NCI-H1436 treated with DMSO at 0.1 percent for 48 hours (cell line): Measurements from ENCODE around the gene NAA80.
"Not testable (repeated sequence)": the region's sequence is repeated elsewhere in the genome, so short reads cannot be mapped to it uniquely, and the experiment has no call there.

Experiments
- DNase-seq: peaks from one replicate; lab custom pipeline; 2025; lab: John Stamatoyannopoulos, UW

Gene NAA80

GRCh38 chr3:50269460-50269859 lies 29.7 kb downstream of the NAA80 start:
- DNase-seq = no peak

- no peak for DNase-seq
Measured at GRCh38 chr3:50268703-50269451, 30.3 kb downstream of the NAA80 start, which contains the start of gene SEMA3B. SEMA3B (plus strand) TSS chr3:50269147; CDS start chr3:50269241, 94 bp downstream.

- no peak for DNase-seq
Measured at GRCh38 chr3:50268276-50268675, 30.9 kb downstream of the NAA80 start.

DNA sequence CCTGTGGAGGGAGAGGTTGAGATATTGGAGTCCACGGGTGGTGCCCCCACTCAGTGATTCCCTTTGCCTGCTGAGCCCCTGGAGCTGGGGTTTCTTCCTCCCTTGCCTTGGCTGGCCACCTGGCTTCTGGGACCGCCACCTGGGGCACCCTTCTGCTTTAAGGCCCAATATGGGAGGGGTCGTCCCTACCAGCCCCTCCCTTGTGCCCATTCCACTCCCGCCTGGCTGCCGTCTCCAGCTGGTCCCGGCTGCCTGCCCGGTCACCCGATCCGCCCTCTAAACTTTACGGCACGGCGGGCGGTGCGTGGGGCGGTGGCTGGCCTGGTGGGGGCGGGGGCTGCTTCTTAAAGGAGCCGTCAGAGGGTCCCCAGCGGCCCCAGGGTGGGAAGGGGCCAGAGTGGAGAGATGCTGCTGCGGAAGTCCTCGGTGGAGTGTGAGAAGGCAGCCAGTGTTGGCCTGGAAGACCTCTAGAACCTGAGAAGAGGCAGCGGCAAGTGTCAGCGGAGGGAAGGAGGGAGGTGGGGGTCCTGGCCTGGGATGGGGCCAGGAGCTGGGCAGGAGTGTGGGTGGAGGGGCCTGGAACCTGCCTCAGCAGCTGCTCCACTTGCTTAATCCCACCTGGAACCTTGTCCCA lies 31.8 kb downstream of the NAA80 start:
- no peak for DNase-seq

DNA sequence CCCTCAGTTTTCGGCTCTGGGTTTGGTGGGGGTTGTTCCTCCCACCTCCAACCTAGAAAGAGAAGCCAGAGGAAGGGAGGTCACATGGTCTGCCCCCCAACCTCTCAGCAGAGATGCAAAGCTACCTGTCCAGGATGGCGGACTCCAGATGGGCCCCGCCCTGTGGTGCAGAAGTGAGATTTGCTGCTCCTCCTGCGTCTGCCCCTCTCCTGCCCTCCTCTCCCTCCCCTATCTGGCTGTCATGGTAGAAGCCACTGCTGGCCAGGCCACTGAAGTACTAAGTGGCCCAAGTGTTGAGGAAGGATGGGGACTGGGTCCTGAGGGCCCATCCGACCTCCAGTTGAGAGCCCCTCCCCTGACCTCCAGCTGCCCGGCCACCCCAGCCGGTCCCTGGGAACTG lies 32.4 kb downstream of the NAA80 start:
- DNase-seq = no peak

- DNase-seq = no peak
Measured at GRCh38 chr3:50266017-50266416, 33.2 kb downstream of the NAA80 start.

- no peak for DNase-seq
Measured at GRCh38 chr3:50265571-50265970, 33.6 kb downstream of the NAA80 start.

GRCh38 chr3:50264964-50265485 lies 34.2 kb downstream of the NAA80 start:
- DNase-seq = no peak

DNA sequence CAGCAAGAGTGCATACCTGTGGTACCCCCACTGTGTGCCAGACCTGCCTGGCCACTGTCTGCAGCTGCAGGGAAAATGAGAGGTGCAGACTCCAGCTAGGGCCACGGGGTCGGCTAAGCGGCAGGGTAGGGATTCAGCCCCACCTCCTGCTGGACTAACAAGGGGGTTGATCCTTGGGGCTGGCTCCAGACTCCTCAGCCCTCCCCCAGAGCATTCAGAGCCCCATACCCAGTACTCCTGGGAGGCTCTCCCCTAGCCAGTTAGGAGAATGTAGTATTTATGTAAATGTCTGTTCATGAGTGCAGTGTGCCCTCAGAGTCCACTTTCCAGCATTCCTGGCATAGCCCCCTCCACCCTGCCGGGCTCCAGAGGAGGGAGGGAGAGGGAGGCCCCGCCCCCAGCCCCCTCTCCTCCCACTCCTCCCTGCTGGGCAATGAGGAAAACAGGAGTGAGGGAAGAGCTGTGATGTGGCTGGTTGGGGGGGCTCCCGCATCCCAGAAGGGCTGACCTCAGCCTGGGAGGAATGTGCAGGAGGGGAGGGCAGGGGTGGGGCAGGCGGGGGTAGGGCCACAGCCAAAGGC lies 34.7 kb downstream of the NAA80 start:
- no peak for DNase-seq

DNA sequence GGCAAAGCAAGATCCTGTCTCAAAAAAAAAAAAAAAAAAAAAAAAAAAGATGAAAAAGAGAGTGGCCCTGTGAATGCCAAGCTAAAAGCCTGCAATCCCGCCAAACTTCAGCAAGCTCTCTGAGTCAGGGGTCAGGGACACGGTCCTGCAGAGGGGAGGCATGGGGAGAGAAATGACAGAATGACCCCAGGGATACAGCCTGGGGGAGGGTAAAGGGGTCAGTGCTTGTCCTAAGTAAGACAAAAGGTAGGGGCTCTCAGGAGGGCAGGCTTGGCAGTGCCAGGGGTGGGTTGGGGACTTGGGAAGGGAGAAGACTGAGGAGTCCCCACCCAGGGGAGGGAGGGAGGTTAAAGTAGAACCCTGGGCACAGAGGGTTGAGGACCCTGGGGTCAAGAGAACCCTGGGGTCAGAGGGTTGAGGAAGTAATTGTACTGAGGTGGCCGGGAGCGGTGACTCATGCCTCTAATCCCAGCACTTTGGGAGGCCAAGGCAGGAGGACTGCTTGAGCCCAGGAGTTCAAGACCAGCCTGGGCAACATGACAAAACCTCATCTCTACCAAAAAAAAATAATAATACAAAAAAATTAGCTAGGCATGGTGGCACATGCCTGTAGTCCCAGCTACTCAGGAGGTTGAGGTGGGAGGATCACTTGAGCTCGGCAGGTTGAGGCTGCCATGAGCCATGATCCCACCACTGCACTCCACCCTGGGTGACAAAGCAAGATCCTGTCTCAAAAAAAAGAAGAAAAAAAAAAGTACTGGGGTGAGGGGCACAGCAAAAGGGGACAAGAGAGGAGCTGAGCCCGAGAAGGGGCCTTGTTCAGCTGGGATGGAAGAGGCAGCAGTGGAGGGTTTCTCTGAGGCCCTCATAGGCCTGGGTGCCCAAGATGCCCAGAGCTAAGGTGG lies 35.5 kb downstream of the NAA80 start:
- no peak for DNase-seq

GRCh38 chr3:50262778-50263177 lies 36.4 kb downstream of the NAA80 start:
- no peak for DNase-seq

GRCh38 chr3:50262200-50262599 lies 37.0 kb downstream of the NAA80 start:
- not testable (repeated sequence) for DNase-seq

DNA sequence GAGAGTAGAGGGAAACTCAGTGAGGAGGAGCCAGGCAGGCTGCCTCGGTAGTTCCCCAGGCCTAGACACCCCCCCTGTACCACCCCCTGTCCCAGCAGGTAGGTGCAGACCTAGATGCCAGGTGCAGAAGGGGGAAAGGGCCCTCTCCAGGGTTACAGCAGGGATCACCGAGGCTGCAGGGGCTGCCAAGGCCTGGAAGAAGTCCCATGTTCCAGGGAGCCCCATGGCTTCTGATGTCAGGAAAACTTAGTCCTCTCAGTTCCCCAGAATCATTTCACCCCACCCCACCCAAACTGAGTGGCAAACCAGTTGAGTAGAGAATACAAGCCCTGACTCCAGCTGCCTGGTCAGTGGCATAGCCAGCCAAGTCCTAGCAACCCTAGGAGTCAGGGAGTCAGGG lies 37.7 kb downstream of the NAA80 start:
- no peak for DNase-seq

DNA sequence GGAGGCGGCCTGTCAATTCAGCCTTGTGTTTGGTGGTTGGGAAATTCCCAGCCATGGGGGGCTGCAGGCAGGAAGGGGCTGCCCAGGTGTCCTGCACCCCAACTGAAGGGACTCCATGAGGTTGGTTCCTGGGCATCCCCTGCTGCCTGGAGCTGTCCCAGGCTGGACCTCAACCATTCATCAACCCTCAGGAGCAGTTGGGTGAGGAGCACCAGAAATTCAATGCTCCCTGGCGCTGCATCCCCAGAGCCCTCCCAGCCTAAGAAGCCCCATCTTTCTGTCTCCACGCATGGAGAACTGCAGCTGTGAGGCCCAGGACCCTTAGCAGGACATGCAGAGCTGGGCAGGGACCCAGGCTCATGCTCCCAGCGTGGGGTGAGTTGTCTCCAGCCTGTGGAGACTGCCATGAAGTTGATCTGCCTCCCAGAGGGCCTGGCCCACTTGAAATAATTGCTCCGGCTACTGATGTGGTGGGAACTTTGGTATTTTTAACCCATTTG lies 38.2 kb downstream of the NAA80 start:
- no peak for DNase-seq

DNA sequence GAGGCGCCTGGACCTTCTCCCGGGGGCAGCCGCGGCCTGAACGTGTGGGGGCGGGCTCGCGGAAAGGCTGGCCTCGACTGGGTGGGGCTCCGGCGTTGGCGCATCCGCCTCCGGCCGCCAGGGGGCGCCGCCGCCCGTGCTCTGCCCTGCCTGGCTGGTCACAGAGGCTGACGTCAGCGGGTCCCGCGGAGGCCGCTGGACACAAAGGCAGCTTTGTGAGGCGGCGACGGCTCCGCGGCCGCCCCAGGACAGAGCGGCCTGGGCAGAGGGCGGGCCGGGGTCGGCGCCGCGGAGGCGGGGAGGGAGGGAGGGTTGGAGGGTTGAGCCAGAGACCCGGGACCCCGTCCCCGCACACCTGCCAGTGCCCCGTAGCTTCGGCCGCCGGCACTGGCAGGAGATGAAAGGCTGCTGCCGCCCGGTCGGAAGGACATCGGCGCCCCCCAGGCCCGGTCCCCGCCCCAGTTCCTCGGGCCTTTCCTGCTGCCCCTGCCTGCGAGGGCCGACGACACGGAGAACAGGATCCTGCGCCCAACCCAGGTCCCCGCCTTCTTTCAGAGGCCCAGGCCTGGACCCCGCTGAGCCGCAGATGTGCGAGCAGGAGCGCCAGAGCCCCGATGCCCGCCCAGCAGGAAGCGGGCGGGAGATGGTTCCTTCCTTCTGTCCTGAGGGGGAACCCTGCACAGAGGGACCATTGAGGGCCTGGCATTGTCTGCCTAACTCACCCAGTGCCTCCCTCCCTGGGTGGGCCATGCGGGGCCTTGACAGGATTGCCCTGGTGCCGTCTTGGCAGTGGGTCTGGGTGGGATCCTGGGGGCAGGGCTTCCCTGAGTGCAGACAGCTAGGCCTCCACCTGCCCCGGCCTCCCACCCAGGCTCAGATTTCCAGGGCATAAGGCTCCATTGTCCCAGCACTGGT lies 38.9 kb downstream of the NAA80 start:
- DNase-seq = no peak

DNA sequence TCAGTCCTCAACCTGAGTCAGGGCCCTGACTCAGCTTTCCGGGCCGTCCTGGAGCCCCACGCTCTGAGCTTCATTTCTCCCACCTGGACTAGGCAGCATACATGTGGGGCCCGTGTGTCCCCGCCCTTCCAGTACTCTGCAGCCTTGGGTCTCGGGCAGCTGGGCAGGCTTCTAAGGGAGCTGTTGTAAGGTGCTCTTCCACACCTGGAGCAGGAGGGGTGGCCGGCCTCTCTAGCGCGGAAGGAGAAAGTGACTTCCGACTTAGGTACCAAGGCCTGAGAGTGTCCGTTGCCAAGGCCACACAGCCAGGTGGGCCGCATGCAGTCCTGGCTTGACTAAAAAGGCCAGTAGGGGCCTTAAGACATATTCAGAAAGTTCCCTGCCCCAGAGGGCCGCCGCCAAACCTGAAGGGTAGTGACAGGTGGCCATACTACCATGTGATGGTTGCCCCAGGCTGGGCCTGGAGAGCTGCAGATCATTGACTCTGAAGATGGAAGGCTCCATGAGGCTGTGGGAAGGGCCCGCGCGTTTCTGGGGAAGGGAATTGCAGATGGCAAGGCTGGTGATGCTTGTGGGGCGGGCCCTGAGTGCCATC lies 39.7 kb downstream of the NAA80 start:
- DNase-seq = no peak

DNA sequence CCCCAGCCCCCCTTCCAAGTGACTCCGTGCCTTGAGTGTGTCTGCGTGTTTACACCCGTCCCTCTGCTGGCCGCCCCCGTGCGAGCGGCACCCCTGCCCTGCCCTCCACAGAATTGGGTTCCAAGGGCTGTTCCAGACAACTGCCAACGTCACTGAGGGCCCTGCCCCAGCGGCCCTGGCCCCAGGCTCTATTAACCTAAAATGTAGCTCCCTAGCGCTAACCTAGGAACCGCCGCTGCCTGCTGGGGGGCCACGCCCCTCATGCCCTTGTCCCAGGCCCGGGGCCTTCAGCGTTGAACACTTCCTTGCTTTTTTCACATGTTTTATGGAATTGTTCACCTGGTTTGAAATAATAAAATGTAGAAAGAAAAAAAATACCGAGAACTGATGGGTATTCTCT lies 40.2 kb downstream of the NAA80 start:
- DNase-seq = no peak

DNA sequence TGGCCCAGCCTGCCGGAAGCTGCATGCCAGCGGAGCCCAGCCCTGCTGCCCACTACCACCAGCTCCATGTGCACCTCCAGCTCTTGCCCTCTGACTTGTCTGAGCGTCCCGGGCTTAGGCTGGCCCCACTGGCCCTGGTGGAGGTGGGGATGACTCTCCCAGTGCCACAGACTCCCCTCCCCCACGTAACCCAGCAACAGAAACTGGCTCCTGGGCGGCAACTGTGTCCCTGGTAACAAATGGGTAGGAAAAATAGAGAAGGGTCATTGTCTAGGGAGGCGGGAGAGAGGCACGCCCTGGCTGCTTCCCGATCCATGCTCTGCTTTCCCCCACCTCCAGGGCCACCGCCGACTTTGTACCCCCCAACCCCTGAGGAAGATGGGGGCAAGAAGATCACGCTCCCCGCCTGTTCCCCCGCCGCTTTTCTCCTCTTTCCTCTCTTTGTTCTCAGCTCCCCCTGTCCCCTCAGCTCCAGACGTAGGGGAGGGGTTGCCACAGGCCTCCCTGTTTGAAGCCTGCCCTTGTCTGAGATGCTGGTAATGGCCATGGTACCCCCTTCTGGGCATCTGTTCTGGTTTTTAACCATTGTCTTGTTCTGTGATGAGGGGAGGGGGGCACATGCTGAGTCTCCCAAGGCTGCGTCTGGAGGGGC lies 41.0 kb downstream of the NAA80 start:
- no peak for DNase-seq

GRCh38 chr3:50256978-50257890 lies 42.0 kb downstream of the NAA80 start:
- no peak for DNase-seq
